ENCODE measurements around the gene PDE9A.

PDE9A gene

DNA sequence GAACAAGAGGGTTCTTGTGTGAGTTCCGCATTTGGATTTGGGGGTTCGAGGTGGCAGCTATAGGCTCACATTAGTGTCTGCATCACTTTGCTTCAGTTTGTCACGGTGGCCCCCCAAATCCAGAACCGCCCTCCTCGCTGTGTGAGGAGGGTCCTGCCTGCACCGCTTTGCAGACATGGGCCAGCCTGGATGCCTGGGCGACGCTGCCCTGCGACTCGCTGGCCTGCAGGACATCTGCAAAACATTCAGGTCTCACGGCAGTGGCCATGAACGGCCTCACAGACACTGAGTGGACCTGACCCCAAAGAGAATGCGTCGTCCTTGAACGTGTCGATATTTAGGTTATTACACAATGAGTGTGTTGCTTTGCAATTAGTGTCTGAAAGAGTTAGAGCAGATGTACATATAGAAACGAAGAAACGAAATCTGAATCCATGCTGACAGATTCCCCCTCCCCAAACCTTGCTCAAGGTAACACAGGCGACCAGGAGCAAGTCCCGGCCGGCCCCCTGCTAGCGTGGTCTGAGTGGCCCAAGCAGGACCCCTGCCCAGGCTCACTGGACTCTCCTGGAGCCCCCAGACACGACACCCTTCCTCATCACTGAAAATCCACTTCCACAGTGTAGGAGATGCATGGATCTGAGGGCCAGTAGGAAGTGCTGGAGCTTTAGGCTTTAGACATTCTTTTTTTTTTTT, 20.4 kb downstream of the PDE9A start:
- no peak for DNase-seq

GRCh38 chr21:42674351-42674940, 21.0 kb downstream of the PDE9A start:
- DNase-seq = no peak

DNA sequence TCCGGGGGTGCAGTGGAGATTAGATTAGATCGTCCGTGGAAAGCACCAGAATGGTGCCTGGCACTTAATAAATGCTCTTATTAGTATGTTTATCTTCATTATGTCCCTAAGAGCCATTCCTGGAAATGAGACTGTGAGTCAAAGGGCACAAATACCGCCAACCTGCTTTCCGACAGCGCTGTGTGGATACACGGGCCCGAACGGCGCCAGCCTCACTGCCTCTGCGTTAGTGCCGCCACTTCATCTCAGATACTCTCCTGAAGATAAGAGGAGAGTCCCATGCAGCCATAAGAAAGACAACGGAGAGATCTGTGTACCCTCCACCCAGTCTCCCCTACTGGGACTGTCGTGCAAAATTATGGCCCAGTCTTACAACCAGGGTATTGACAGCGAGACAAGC, 22.0 kb downstream of the PDE9A start:
- DNase-seq = no peak

DNA sequence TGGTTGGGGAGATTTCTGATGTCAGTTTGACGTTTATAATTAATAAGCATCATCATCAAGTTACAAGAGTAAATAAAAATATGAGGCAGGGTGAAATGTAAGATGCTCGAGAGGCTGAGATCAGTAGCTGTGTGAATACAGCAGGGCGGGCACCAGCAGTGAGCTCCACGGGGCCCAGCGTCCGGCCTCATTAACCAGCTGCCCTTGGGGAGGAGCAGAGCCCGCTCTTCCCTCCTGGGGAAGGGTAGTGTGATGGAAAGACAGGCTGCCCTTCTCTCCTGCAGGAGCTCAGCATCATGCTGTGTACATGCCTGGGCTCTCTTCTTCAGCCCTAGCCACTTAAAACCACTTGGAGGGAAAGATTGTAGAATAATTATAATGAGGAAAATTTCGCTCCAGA, 23.4 kb downstream of the PDE9A start:
- DNase-seq = no peak

- no peak for DNase-seq
Measured at GRCh38 chr21:42677339-42678321, 24.2 kb downstream of the PDE9A start.

DNA sequence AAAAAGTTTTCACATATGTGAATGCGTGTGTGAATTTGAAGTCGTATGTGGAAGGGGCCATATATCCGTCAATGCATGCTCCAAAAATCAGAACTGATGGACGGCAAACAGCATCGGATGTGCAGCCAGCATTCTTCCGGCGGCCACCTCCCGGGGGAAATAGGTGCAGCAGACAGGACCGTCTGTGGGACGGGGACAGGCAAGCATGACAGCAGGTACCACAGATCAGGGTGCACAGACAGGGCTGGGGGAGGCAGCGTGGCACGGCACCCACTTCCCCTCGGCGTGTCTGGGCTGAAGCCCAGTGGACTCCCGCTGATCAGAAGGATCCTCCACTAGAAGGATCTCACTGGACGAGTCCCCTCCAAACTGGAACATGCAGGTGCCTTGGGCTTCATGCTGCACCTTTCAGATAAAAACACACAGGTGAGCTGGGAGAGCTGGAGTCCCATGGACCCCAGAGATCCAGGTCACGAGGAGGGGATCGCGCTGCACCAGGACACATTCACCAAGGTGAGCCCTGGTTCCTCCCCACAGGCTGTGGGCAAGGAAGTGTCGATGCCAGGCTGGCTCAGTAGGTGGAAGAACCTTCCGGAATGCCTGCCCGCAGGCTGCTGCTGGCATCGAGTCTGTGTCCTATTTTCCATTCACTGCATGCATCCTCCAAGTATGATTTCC, 25.3 kb downstream of the PDE9A start:
- DNase-seq = no peak

GRCh38 chr21:42679319-42680057, 26.1 kb downstream of the PDE9A start:
- DNase-seq = no peak

GRCh38 chr21:42680058-42680330, 26.6 kb downstream of the PDE9A start:
- DNase-seq = no peak

DNA sequence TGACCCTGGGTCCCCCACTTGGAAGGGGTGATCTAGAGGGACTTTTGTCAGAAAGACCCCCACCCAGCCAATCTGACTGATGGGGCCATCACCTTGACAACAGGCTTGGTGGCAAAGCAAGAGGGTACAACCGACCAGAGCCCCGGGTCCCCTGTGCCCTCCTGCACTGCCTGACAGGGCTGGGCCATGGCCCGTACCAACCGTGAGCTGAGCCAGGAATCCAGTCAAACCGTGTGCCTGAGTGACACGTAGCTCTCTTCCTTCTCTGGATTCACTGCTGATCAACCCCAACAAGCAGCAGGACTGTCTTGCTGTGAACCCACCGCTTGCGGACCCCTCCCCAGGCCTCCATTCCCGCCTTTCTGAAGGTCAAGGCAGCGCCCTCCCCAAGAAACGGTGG, 27.0 kb downstream of the PDE9A start:
- no peak for DNase-seq

- no peak for DNase-seq
Measured at GRCh38 chr21:42681296-42682206, 28.1 kb downstream of the PDE9A start.

DNA sequence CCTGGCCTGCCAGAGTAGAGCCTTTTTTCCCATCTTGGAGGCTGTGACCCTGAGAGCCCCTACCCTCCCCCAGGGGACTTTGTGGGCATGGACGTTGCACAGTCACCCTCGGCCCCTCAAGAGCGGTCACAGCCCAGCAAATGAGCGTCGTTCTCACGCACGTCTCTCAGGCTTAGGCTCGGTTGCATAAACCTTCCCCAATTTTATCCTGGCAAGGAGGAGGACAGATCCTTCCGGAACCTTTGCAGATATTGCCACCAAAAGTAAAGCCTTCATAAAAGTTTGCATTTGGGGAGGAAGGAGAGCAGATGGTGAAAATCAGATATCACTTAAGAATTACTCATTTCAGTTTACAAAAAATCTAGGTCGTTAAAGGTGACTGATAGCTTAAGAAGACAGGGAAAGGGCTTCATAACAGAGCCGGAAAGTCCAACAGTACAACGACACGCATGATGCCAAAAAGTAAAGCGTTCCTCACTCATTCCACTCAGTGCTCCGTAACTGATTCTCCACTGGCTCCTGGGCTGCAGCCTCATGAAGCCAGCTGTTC, 29.3 kb downstream of the PDE9A start:
- no peak for DNase-seq

GRCh38 chr21:42683371-42684108, 30.1 kb downstream of the PDE9A start:
- DNase-seq = no peak

DNA sequence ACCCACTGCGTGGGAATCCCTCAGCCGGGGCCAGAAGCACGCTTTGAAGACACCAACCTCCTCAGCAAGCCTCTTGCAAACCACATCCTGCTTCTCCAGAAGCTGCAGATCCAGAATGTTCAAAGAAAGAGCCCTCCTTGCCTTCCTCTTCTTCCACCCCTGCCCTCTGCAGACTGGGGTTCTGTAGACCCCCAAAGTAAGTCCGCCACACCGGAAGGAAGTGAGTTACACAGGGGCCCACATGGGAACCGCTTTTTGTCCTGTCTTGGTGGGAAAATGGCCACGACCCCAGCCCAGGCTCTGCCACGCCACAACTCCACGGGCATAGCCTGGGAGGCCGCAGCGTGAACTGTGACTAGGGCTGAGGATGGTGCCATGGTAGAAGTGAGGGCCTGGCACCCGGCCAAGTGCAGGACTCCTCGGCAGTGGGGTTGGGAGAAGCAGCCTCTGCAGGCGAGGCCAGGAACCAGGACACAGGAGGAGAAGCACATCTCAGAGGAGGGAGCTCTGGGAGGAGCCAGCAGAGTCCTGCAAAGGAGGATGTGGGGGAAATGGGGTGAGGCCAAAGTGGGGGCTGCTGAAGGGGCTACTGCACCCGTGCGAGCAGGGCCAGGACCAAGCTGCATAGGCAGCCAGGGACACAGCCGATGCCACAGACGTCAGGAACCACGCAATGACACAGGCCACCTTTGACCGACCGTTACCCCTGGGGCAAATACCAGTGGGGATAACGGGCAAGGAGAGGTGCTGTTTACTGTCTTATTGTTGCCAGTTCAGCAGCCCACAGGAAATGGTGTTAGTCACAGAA, 30.9 kb downstream of the PDE9A start:
- no peak for DNase-seq

- DNase-seq = no peak
Measured at GRCh38 chr21:42685036-42685435, 31.6 kb downstream of the PDE9A start.

- DNase-seq = no peak
Measured at GRCh38 chr21:42685954-42686500, 32.6 kb downstream of the PDE9A start.

- DNase-seq = no peak
Measured at GRCh38 chr21:42687796-42688195, 34.4 kb downstream of the PDE9A start.

DNA sequence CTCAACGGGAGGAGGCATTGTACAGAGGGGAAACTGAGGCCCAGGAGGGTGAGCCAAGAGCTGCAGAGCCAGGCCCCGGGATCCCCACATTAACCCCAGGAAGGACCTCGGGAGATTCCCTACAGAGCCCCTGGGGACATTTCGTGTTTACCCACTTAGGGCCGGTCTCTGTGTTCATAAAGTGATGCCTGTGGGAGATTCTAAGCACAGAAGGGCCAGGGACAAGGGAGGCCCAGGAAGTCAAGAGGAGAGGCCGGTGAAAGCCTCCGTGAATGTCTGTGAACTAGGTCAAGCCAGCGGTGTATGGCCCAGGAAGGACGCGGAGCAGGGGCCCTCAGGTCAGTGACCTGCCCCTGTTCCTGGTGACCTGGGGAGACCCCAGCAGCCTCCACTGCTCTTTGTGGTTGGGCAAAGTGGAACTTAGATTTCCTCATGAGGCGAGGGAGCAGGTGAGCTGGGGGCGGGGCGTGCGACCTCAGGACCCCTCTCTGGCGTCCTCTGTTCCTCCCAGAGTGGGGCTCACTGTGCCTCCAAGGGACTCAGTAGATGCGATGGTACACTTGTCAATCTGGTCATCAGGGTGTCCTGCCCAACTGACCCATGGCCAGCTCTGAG, 34.9 kb downstream of the PDE9A start:
- no peak for DNase-seq

DNA sequence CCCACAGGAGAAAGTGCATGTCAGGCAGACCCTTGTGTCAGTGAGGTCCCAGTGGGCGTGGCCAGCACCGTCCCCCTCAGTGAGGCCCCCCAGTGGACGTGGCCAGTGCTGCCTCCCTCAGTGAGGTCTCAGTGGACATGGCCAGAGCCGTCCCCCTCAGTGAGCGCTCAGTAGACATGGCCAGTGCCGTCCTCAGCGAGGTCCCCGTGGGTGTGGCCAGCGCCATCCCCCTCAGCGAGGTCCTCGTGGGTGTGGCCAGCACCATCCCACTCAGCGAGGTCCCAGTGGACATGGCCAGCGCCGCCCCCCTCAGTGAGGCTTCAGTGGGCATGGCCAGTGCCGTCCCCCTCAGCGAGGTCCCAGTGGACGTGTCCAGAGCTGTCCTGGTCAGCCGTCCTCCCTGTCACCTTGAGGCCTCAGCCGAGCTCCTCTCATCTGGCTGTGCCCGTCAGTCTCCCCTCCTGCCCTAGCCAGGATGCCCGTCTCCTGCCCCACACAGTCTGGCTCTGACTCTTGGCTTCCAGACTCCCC, 35.5 kb downstream of the PDE9A start:
- DNase-seq = no peak

DNA sequence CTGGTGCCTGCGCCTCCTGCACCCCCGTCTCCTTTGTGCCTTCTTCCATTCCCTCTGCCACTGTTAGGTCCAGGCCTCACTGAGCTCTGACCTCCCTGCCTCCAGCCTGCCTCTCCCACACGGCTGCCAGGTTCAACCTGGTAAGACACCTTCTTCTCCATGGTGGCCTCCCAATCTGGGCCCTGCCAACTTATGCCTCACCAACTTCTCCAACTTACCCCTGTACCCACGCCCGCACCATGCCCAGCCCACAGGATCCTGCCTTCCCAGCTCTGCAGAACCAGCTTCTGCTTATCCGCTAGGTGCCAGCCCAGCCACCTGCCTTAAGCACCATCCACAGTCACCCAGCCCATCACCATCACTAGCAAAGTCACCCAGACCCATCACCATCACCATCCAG, 37.2 kb downstream of the PDE9A start:
- no peak for DNase-seq

Measured in NCI-H524 (cell line).